ENCODE data around the gene MYO6. TPM values are rescaled to one million over a fixed set of nuclear protein-coding genes. Genes with fewer than 3 reads are reported as not detected.

The MYO6 gene
- total RNA-seq, 1 donor from 2014 or later = 0.83 TPM

- H3K36me3 Mint-ChIP-seq (ENCODE audit: low read depth) = no peaks in the 10 kb centered on the region
- no peak overlapping the region for H3K4me3 Mint-ChIP-seq
- intact Hi-C loops (cut with micrococcal nuclease) = no loop called here
- no peak for DNase-seq (ENCODE audit: low spot score)
- H3K27me3 Mint-ChIP-seq (ENCODE audit: insufficient read depth) = peaks cover 9% of the 10 kb centered on the region
- no peak overlapping the region for H3K27ac Mint-ChIP-seq
- no peaks in the 10 kb centered on the region for H3K9me3 Mint-ChIP-seq
- no peaks in the 10 kb centered on the region for H3K4me1 Mint-ChIP-seq (ENCODE audit: low read depth)
Measured at GRCh38 chr6:75933387-75933975, 184.4 kb downstream of the MYO6 start.

GRCh38 chr6:75934643-75935472 lies 185.8 kb downstream of the MYO6 start:
- no peak overlapping the region for H3K4me3 Mint-ChIP-seq
- intact Hi-C loops (cut with micrococcal nuclease) = loop anchor here (2.0 kb wide), 1 partner anchor 926 kb away; no protein-coding TSS in a partner anchor
- no peaks in the 10 kb centered on the region for H3K4me1 Mint-ChIP-seq (ENCODE audit: low read depth)
- no peak overlapping the region for H3K27ac Mint-ChIP-seq
- H3K36me3 Mint-ChIP-seq (ENCODE audit: low read depth) = no peaks in the 10 kb centered on the region
- no peak for DNase-seq (ENCODE audit: low spot score)
- H3K27me3 Mint-ChIP-seq (ENCODE audit: insufficient read depth) = peaks cover 9% of the 10 kb centered on the region
- H3K9me3 Mint-ChIP-seq = no peaks in the 10 kb centered on the region

- intact Hi-C loops (cut with micrococcal nuclease) = loop anchor here (2.0 kb wide), 1 partner anchor 925 kb away; no protein-coding TSS in a partner anchor
- no peak overlapping the region for H3K27ac Mint-ChIP-seq
- no peaks in the 10 kb centered on the region for H3K9me3 Mint-ChIP-seq
- DNase-seq (ENCODE audit: low spot score) = no peak
- no peaks in the 10 kb centered on the region for H3K4me1 Mint-ChIP-seq (ENCODE audit: low read depth)
- H3K4me3 Mint-ChIP-seq = no peak overlapping the region
- H3K36me3 Mint-ChIP-seq (ENCODE audit: low read depth) = no peaks in the 10 kb centered on the region
- peaks cover 9% of the 10 kb centered on the region for H3K27me3 Mint-ChIP-seq (ENCODE audit: insufficient read depth)
Measured at GRCh38 chr6:75935473-75935793, 186.4 kb downstream of the MYO6 start.

DNA sequence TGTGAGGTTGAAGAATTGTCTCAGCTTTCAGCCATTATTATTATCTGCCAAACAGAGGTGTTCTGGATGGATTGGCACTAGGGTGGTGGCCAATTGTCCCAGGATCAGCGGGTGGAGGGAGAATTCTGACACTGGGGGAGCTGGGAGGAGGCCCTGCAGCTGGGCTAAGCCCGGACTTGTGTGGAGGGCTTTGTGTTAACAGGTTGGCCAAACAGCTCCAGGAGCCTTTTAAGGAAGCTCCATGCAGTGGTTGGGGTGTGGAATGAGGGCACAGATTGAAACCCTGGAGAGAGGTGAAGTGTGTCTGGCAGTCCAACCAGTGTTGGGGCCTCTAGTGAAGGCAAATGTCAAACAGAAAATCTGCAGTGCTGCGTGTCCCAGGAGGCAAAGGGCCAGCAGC lies 187.6 kb downstream of the MYO6 start:
- Mint-ChIP-seq H3K27ac (no peak overlapping the region), H3K4me3 (no peak overlapping the region), H3K27me3 (ENCODE audit: insufficient read depth) (peaks cover 9% of the 10 kb centered on the region), H3K36me3 (ENCODE audit: low read depth) (no peaks in the 10 kb centered on the region), H3K4me1 (ENCODE audit: low read depth) (no peaks in the 10 kb centered on the region), H3K9me3 (no peaks in the 10 kb centered on the region)
- DNase-seq (ENCODE audit: low spot score) = no peak
- intact Hi-C loops (cut with micrococcal nuclease) = no loop called here

DNA sequence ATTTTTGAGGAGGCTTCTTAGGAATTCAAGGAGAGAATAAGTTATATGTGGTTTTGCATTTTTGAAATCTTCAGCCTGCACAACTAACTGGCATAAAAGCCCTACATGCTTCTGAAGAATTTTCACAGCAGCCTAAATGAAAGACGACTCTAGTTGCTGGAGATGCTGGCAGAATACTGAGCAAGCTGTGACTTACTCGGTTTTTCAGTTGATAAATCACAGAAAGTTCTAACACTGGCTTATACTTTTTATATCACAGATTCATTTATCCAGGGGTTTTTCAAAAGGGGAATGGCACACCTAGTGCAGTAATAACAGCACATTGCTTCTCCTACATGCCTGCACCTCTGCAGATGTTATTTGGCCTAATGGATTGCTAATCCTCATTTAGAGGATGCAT lies 188.8 kb downstream of the MYO6 start:
- intact Hi-C loops (cut with micrococcal nuclease) = no loop called here
- Mint-ChIP-seq H3K27me3 (ENCODE audit: insufficient read depth) (peaks cover 9% of the 10 kb centered on the region), H3K36me3 (ENCODE audit: low read depth) (no peaks in the 10 kb centered on the region), H3K4me1 (ENCODE audit: low read depth) (no peaks in the 10 kb centered on the region), H3K27ac (no peak overlapping the region), H3K9me3 (no peaks in the 10 kb centered on the region), H3K4me3 (no peak overlapping the region)
- DNase-seq (ENCODE audit: low spot score) = no peak

DNA sequence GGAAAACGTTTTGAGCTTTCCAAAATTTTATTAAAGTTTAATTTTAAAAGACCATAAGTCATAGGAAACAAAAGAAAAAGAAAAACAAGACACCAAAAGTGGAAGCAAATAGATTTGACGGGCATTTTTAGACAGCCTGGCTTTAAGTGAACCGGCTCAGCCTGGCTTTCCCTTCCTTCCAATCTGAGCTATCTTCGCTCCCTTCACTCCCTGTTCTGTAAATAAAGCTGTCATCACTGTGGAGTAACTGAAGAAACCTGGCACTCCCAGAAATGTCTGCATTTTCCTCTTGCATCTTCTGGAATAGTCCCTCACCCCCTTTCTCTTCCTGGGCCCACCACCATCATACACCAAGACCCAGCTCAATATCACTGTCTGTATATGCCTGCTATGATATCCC lies 191.5 kb downstream of the MYO6 start:
- H3K27ac Mint-ChIP-seq = no peak overlapping the region
- no peaks in the 10 kb centered on the region for H3K4me1 Mint-ChIP-seq (ENCODE audit: low read depth)
- H3K4me3 Mint-ChIP-seq = no peak overlapping the region
- H3K9me3 Mint-ChIP-seq = no peaks in the 10 kb centered on the region
- H3K36me3 Mint-ChIP-seq (ENCODE audit: low read depth) = no peaks in the 10 kb centered on the region
- intact Hi-C loops (cut with micrococcal nuclease) = no loop called here
- H3K27me3 Mint-ChIP-seq (ENCODE audit: insufficient read depth) = peaks cover 3% of the 10 kb centered on the region
- no peak for DNase-seq (ENCODE audit: low spot score)

DNA sequence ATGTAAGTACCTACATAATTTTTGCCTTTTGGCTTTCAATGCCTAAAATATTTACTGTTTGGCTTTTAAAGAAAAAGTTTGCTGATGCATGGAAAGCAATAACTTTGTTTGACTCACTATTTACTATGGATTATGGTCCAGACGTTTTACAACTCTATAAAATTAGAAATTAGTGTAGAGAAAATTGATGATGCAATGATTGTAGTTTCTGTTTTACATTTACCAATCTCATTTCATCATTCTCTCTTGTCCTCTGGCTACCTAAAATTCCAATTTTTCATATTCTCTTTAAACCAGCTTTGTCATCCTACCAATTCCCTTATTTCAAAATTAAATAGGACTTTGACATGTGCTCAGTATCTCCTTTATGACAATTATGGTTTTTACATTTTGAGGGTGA lies 192.5 kb downstream of the MYO6 start:
- no peak overlapping the region for H3K27ac Mint-ChIP-seq
- intact Hi-C loops (cut with micrococcal nuclease) = no loop called here
- H3K4me3 Mint-ChIP-seq = no peak overlapping the region
- H3K36me3 Mint-ChIP-seq (ENCODE audit: low read depth) = no peaks in the 10 kb centered on the region
- H3K4me1 Mint-ChIP-seq (ENCODE audit: low read depth) = no peaks in the 10 kb centered on the region
- H3K9me3 Mint-ChIP-seq = no peaks in the 10 kb centered on the region
- peaks cover 3% of the 10 kb centered on the region for H3K27me3 Mint-ChIP-seq (ENCODE audit: insufficient read depth)
- no peak for DNase-seq (ENCODE audit: low spot score)

GRCh38 chr6:75943381-75943780 lies 194.3 kb downstream of the MYO6 start:
- intact Hi-C loops (cut with micrococcal nuclease) = no loop called here
- no peaks in the 10 kb centered on the region for H3K36me3 Mint-ChIP-seq (ENCODE audit: low read depth)
- no peaks in the 10 kb centered on the region for H3K9me3 Mint-ChIP-seq
- no peak for DNase-seq (ENCODE audit: low spot score)
- H3K27me3 Mint-ChIP-seq (ENCODE audit: insufficient read depth) = peaks cover 2% of the 10 kb centered on the region
- no peak overlapping the region for H3K4me3 Mint-ChIP-seq
- no peaks in the 10 kb centered on the region for H3K4me1 Mint-ChIP-seq (ENCODE audit: low read depth)
- no peak overlapping the region for H3K27ac Mint-ChIP-seq

GRCh38 chr6:75946146-75946831 lies 197.2 kb downstream of the MYO6 start:
- H3K4me1 Mint-ChIP-seq (ENCODE audit: low read depth) = no peaks in the 10 kb centered on the region
- no peak overlapping the region for H3K4me3 Mint-ChIP-seq
- H3K27me3 Mint-ChIP-seq (ENCODE audit: insufficient read depth) = peaks cover 2% of the 10 kb centered on the region
- H3K27ac Mint-ChIP-seq = no peak overlapping the region
- H3K9me3 Mint-ChIP-seq = no peaks in the 10 kb centered on the region
- no peaks in the 10 kb centered on the region for H3K36me3 Mint-ChIP-seq (ENCODE audit: low read depth)
- intact Hi-C loops (cut with micrococcal nuclease) = no loop called here
- DNase-seq (ENCODE audit: low spot score) = no peak

- H3K4me3 Mint-ChIP-seq = no peak overlapping the region
- H3K27ac Mint-ChIP-seq = no peak overlapping the region
- H3K27me3 Mint-ChIP-seq (ENCODE audit: insufficient read depth) = peaks cover 2% of the 10 kb centered on the region
- H3K4me1 Mint-ChIP-seq (ENCODE audit: low read depth) = no peaks in the 10 kb centered on the region
- intact Hi-C loops (cut with micrococcal nuclease) = no loop called here
- no peak for DNase-seq (ENCODE audit: low spot score)
- H3K9me3 Mint-ChIP-seq = no peaks in the 10 kb centered on the region
- H3K36me3 Mint-ChIP-seq (ENCODE audit: low read depth) = no peaks in the 10 kb centered on the region
Measured at GRCh38 chr6:75947935-75948334, 198.9 kb downstream of the MYO6 start.

DNA sequence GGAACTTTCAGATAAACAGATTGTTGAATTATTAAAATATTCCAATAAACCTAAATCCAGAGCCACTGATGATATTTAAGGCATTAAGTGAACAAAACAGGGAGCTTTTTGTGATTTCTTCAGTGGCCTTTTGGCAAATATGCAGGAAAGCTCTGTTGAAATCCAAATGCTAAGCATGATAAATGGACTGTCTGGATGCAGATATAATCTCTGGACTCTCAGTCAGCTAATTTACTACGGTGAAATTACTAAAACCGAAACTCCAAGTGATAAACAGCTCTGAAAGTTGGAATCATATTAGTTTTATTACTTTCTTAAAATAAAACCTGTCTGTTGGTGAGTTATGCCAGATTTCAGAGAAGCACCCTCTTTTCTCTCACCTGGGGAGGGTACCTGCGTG lies 203.1 kb downstream of the MYO6 start:
- Mint-ChIP-seq H3K27ac (no peak overlapping the region), H3K27me3 (ENCODE audit: insufficient read depth) (no peaks in the 10 kb centered on the region), H3K9me3 (no peaks in the 10 kb centered on the region), H3K4me3 (no peak overlapping the region), H3K4me1 (ENCODE audit: low read depth) (no peaks in the 10 kb centered on the region), H3K36me3 (ENCODE audit: low read depth) (no peaks in the 10 kb centered on the region)
- no peak for DNase-seq (ENCODE audit: low spot score)
- intact Hi-C loops (cut with micrococcal nuclease) = no loop called here

DNA sequence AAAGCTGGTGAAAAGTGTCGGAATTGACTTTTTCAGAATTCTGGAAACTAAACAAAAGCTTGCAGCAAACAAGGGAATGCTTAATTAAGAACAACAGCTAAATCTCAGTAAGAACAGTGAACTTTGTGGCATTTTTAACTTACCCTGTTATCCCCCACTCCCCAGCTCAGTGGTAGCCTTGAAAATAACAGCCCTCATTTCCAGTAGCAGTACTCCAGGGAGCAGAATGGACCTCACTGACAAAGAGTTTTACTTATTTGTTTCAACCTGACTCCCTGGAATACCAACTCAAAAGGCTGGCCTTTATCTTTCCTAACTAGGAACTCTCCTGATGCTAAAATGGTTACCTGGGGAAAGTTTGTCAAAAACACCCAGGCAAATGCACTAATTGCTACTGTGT lies 214.5 kb downstream of the MYO6 start:
- Mint-ChIP-seq H3K27ac (no peak overlapping the region), H3K27me3 (ENCODE audit: insufficient read depth) (no peaks in the 10 kb centered on the region), H3K9me3 (no peaks in the 10 kb centered on the region), H3K4me1 (ENCODE audit: low read depth) (no peaks in the 10 kb centered on the region), H3K36me3 (ENCODE audit: low read depth) (no peaks in the 10 kb centered on the region), H3K4me3 (no peak overlapping the region)
- intact Hi-C loops (cut with micrococcal nuclease) = no loop called here
- no peak for DNase-seq (ENCODE audit: low spot score)

- Mint-ChIP-seq H3K9me3 (no peaks in the 10 kb centered on the region), H3K27me3 (ENCODE audit: insufficient read depth) (no peaks in the 10 kb centered on the region), H3K27ac (no peak overlapping the region), H3K36me3 (ENCODE audit: low read depth) (no peaks in the 10 kb centered on the region), H3K4me3 (no peak overlapping the region), H3K4me1 (ENCODE audit: low read depth) (no peaks in the 10 kb centered on the region)
- DNase-seq (ENCODE audit: low spot score) = no peak
- intact Hi-C loops (cut with micrococcal nuclease) = no loop called here
Measured at GRCh38 chr6:75968143-75968542, 219.1 kb downstream of the MYO6 start.

Data from activated T-helper 1 cell treated with anti-CD3 and anti-CD28 coated beads, Interleukin-12 subunit alpha, Interleukin-12 subunit beta, Interleukin-2, Interleukin-4 antibody, amounts not matched to agents 30 ng/mL and 10 ng/mL and 1 ng/mL, durations not matched to agents 14 hours and 24 hours and 36 hours (primary cell).